ENCODE data around the gene PEAR1. TPM values are rescaled to one million over a fixed set of nuclear protein-coding genes. Genes with fewer than 3 reads are reported as not detected.

Gene PEAR1
- total and polyA plus RNA-seq, 2 donors (not counting 1 experiment from before 2014, with no cell fraction given), result 0.03 TPM; not detected in 1

- POLR2A ChIA-PET, result no interaction called here
- CTCF ChIA-PET, result no interaction called here
- Histone ChIP-seq H3K4me3 (ENCODE audit: control extremely low read depth in 1 of 5, extremely low read depth in 1 of 5, insufficient read depth in 1 of 5, low read depth in 2 of 5, low read length in 4 of 5) (no peak overlapping the region), H3K4me1 (ENCODE audit: control insufficient read depth in 2 of 2, insufficient read depth in 2 of 2, low read length in 2 of 2) (peaks cover 21 to 24% of the 10 kb centered on the region in 2 donors), H3K9ac (ENCODE audit: low read length) (no peak overlapping the region), H3K27me3 (replicated peaks in 1 of 4; ENCODE audit: control extremely low read depth in 1 of 4, control insufficient read depth in 3 of 4, insufficient read depth in 4 of 4, low read length in 3 of 4) (peaks cover 0 to 64% (median 23%) of the 10 kb centered on the region in 4 experiments), H3K4me2 (replicated peaks; ENCODE audit: low read depth, low read length, poor library complexity, severe bottlenecking) (no peak overlapping the region), H3K9me3 (ENCODE audit: control extremely low read depth in 1 of 3, control insufficient read depth in 2 of 3, insufficient read depth in 1 of 3, low read length in 2 of 3) (peaks cover 0 to 14% (median 0%) of the 10 kb centered on the region in 3 donors), H3K36me3 (replicated peaks in 1 of 2; ENCODE audit: control extremely low read depth in 1 of 2, control insufficient read depth in 1 of 2, extremely low read depth in 1 of 2, insufficient read depth in 2 of 2, low read length in 1 of 2) (no peaks in the 10 kb centered on the region), H3K79me2 (ENCODE audit: control insufficient read depth, insufficient read depth, low read length) (no peaks in the 10 kb centered on the region), H2AFZ (ENCODE audit: insufficient read depth, low read depth, low read length, poor library complexity, severe bottlenecking) (no peak overlapping the region), H4K20me1 (ENCODE audit: control insufficient read depth, insufficient read depth, low read length, poor library complexity, severe bottlenecking) (no peaks in the 10 kb centered on the region), H3K27ac (ENCODE audit: low read length in 2 of 2) (no peak overlapping the region)
- no peak overlapping the region for H3K27ac Mint-ChIP-seq
- H3K4me3 Mint-ChIP-seq, result no peak overlapping the region
- ATAC-seq (ENCODE audit: low read depth) (no peak), DNase-seq (no peak)
- intact Hi-C loops (cut with micrococcal nuclease), result no loop called here
- TF ChIP-seq CTCF (IDR thresholded peaks at IDR 0.05) (no peak), EZH2 (IDR thresholded peaks at IDR 0.05; ENCODE audit: borderline replicate concordance, insufficient read depth, low read depth, low read length, poor library complexity, severe bottlenecking) (no peak)
- H3K4me1 Mint-ChIP-seq, result peaks cover 11% of the 10 kb centered on the region
- H3K27me3 Mint-ChIP-seq, result peaks cover 72% of the 10 kb centered on the region
- 93% methylated on average over 6 of the region's 6 CpGs for WGBS (ENCODE audit: insufficient coverage)
- H3K9me3 Mint-ChIP-seq (ENCODE audit: insufficient read depth), result no peaks in the 10 kb centered on the region
Observed at GRCh38 chr1:156895927-156896326, 2.4 kb downstream of the PEAR1 start.

GRCh38 chr1:156896490-156897033 lies 3.0 kb downstream of the PEAR1 start:
- peaks cover 72% of the 10 kb centered on the region for H3K27me3 Mint-ChIP-seq
- intact Hi-C loops (cut with micrococcal nuclease), result no loop called here
- Histone ChIP-seq H2AFZ (ENCODE audit: insufficient read depth, low read depth, low read length, poor library complexity, severe bottlenecking) (no peak overlapping the region), H3K27me3 (replicated peaks in 1 of 4; ENCODE audit: control extremely low read depth in 1 of 4, control insufficient read depth in 3 of 4, insufficient read depth in 4 of 4, low read length in 3 of 4) (peaks cover 0 to 58% (median 18%) of the 10 kb centered on the region in 4 experiments), H3K4me1 (ENCODE audit: control insufficient read depth in 2 of 2, insufficient read depth in 2 of 2, low read length in 2 of 2) (peaks cover 21 to 24% of the 10 kb centered on the region in 2 donors), H3K79me2 (ENCODE audit: control insufficient read depth, insufficient read depth, low read length) (no peaks in the 10 kb centered on the region), H3K4me2 (replicated peaks; ENCODE audit: low read depth, low read length, poor library complexity, severe bottlenecking) (no peak overlapping the region), H3K9me3 (ENCODE audit: control extremely low read depth in 1 of 3, control insufficient read depth in 2 of 3, insufficient read depth in 1 of 3, low read length in 2 of 3) (peaks cover 0 to 14% (median 0%) of the 10 kb centered on the region in 3 donors), H3K36me3 (replicated peaks in 1 of 2; ENCODE audit: control extremely low read depth in 1 of 2, control insufficient read depth in 1 of 2, extremely low read depth in 1 of 2, insufficient read depth in 2 of 2, low read length in 1 of 2) (no peaks in the 10 kb centered on the region), H3K27ac (ENCODE audit: low read length in 2 of 2) (no peak overlapping the region), H3K9ac (ENCODE audit: low read length) (no peak overlapping the region), H4K20me1 (ENCODE audit: control insufficient read depth, insufficient read depth, low read length, poor library complexity, severe bottlenecking) (no peaks in the 10 kb centered on the region), H3K4me3 (ENCODE audit: control extremely low read depth in 1 of 5, extremely low read depth in 1 of 5, insufficient read depth in 1 of 5, low read depth in 2 of 5, low read length in 4 of 5) (no peak overlapping the region)
- no peaks in the 10 kb centered on the region for H3K9me3 Mint-ChIP-seq (ENCODE audit: insufficient read depth)
- H3K4me1 Mint-ChIP-seq, result peaks cover 11% of the 10 kb centered on the region
- no peak overlapping the region for H3K4me3 Mint-ChIP-seq
- DNase-seq (no peak), ATAC-seq (ENCODE audit: low read depth) (no peak)
- no peak for TF ChIP-seq EZH2 (IDR thresholded peaks at IDR 0.05; ENCODE audit: borderline replicate concordance, insufficient read depth, low read depth, low read length, poor library complexity, severe bottlenecking)
- no peak for TF ChIP-seq CTCF (IDR thresholded peaks at IDR 0.05)
- 92% methylated on average over 11 of the region's 16 CpGs for WGBS (ENCODE audit: insufficient coverage)
- no peak overlapping the region for H3K27ac Mint-ChIP-seq
- POLR2A ChIA-PET, result no interaction called here
- CTCF ChIA-PET, result no interaction called here

Measured in B cell (primary cell).